ENCODE data around the gene AKNAD1. TPM values are rescaled to one million over a fixed set of nuclear protein-coding genes. Genes with fewer than 3 reads are reported as not detected.

The AKNAD1 gene
- total RNA-seq, 1 donor from 2014 or later: not detected

DNA sequence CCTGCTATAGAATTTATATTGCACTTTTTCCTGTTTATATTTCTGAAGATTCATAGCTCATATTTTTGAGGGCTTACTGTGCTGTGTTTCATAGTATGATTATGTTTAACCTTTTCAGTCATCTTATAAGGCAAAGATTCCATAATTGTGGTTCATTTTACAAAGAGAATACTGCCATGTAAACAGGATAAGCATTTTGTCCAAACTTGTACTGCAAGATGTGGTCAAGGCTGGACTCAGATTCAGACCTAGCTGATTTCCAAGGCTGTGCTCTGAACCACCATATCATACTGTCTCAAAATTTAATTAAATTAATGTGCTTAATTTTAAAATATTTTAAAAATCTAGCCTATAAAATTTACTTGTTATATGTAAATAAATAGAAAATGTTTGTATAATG lies 79.1 kb downstream of the AKNAD1 start:
- peaks cover 94% of the 10 kb centered on the region for H3K36me3 ChIP-seq
- TF ChIP-seq, protein P1, sequence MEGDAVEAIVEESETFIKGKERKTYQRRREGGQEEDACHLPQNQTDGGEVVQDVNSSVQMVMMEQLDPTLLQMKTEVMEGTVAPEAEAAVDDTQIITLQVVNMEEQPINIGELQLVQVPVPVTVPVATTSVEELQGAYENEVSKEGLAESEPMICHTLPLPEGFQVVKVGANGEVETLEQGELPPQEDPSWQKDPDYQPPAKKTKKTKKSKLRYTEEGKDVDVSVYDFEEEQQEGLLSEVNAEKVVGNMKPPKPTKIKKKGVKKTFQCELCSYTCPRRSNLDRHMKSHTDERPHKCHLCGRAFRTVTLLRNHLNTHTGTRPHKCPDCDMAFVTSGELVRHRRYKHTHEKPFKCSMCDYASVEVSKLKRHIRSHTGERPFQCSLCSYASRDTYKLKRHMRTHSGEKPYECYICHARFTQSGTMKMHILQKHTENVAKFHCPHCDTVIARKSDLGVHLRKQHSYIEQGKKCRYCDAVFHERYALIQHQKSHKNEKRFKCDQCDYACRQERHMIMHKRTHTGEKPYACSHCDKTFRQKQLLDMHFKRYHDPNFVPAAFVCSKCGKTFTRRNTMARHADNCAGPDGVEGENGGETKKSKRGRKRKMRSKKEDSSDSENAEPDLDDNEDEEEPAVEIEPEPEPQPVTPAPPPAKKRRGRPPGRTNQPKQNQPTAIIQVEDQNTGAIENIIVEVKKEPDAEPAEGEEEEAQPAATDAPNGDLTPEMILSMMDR (IDR thresholded peaks at IDR 0.05; ENCODE audit: borderline replicate concordance): no peak
- DNase-seq: no peak
- H3K4me3 ChIP-seq: no peak overlapping the region
- no peaks in the 10 kb centered on the region for H3K4me1 ChIP-seq
- H3K9me3 ChIP-seq (replicated peaks): no peaks in the 10 kb centered on the region
- intact Hi-C loops (cut with micrococcal nuclease): no loop called here
- H3K27ac ChIP-seq (replicated peaks): no peak overlapping the region
- no peaks in the 10 kb centered on the region for H3K27me3 ChIP-seq (ENCODE audit: low read depth)

DNA sequence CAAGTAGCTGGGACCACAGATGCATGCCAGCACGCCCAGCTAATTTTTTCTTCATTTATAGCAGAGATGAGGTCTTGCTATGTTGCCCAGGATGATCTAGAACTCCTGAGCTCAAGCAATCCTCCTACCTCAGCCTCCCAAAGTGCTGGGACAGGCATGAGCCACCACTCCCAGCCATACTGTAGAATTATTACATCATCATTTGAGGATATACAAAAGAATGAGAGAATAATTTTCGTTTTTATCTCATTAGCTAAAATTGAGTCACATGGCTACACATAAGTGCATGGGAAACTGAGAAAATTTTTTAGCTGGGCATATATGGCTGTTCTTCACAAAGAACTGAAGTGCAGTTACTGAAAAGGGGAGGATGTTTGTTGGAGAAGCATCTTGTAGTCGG lies 89.2 kb downstream of the AKNAD1 start:
- H3K27ac ChIP-seq (replicated peaks): no peak overlapping the region
- peaks cover 13% of the 10 kb centered on the region for H3K4me1 ChIP-seq
- no peaks in the 10 kb centered on the region for H3K9me3 ChIP-seq (replicated peaks)
- H3K36me3 ChIP-seq: peaks cover 53% of the 10 kb centered on the region
- DNase-seq: no peak
- TF ChIP-seq, protein P1 (IDR thresholded peaks at IDR 0.05; ENCODE audit: borderline replicate concordance): no peak
- no peak overlapping the region for H3K4me3 ChIP-seq
- intact Hi-C loops (cut with micrococcal nuclease): no loop called here
- H3K27me3 ChIP-seq (ENCODE audit: low read depth): no peaks in the 10 kb centered on the region

DNA sequence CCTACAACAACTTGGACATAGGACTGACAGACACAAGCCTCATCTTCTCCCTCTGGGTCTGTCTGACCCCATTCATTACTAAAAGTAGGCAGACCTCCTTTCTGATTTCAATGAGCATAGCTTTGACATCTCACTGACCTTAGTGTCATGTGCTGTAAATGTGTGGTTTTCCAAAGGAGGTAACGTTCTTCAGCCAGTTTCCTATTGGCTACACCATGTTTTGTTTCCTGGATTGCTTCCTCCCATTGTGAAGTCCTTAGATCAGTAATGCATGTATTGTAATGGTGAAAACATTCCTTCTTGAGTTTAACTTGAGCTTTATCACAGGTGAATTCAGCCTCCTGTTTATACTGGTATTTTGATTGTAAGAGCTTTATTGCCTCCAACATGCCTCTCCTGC lies 89.8 kb downstream of the AKNAD1 start:
- Histone ChIP-seq H3K9me3 (replicated peaks) (no peaks in the 10 kb centered on the region), H3K27me3 (ENCODE audit: low read depth) (no peaks in the 10 kb centered on the region), H3K36me3 (peaks cover 55% of the 10 kb centered on the region), H3K27ac (replicated peaks) (no peak overlapping the region), H3K4me1 (peaks cover 13% of the 10 kb centered on the region), H3K4me3 (no peak overlapping the region)
- TF ChIP-seq, protein P1 (IDR thresholded peaks at IDR 0.05; ENCODE audit: borderline replicate concordance): no peak
- no peak for DNase-seq
- intact Hi-C loops (cut with micrococcal nuclease): no loop called here

Other genes with a start within 250 kb of the AKNAD1 start
- 1.4 TPM for gene HENMT1, start 196.0 kb downstream of the AKNAD1 start, total RNA-seq
- gene PRPF38B, start 164.8 kb downstream of the AKNAD1 start, total RNA-seq: 16.5 TPM
- not detected for gene FNDC7, start 144.2 kb downstream of the AKNAD1 start, total RNA-seq
- gene STXBP3, start 110.4 kb downstream of the AKNAD1 start, total RNA-seq: 26.8 TPM
- 2.5 TPM for gene GPSM2, start 19.9 kb upstream of the AKNAD1 start, total RNA-seq
- gene CLCC1, start 106.4 kb upstream of the AKNAD1 start, total RNA-seq: 28.8 TPM
- gene WDR47, start 185.0 kb upstream of the AKNAD1 start, total RNA-seq: 20.0 TPM
- gene TAF13, start 218.9 kb upstream of the AKNAD1 start, total RNA-seq: 71.6 TPM
- gene TMEM167B, start 233.7 kb upstream of the AKNAD1 start, total RNA-seq: 30.3 TPM